ENCODE results near the gene SLC2A11.

- TF ChIP-seq, protein P1, sequence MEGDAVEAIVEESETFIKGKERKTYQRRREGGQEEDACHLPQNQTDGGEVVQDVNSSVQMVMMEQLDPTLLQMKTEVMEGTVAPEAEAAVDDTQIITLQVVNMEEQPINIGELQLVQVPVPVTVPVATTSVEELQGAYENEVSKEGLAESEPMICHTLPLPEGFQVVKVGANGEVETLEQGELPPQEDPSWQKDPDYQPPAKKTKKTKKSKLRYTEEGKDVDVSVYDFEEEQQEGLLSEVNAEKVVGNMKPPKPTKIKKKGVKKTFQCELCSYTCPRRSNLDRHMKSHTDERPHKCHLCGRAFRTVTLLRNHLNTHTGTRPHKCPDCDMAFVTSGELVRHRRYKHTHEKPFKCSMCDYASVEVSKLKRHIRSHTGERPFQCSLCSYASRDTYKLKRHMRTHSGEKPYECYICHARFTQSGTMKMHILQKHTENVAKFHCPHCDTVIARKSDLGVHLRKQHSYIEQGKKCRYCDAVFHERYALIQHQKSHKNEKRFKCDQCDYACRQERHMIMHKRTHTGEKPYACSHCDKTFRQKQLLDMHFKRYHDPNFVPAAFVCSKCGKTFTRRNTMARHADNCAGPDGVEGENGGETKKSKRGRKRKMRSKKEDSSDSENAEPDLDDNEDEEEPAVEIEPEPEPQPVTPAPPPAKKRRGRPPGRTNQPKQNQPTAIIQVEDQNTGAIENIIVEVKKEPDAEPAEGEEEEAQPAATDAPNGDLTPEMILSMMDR (IDR thresholded peaks at IDR 0.05): no peak
- TF ChIP-seq EP300 (IDR thresholded peaks at IDR 0.05) (no peak), POLR2AphosphoS5 (IDR thresholded peaks at IDR 0.05) (no peak), POLR2A (IDR thresholded peaks at IDR 0.05) (no peak)
Observed at GRCh38 chr22:23878219-23878618, 20.5 kb downstream of the SLC2A11 start.

Measured in suprapubic skin (tissue), 4 donors.